ENCODE measurements around the gene NEDD4L.

NEDD4L gene

DNA sequence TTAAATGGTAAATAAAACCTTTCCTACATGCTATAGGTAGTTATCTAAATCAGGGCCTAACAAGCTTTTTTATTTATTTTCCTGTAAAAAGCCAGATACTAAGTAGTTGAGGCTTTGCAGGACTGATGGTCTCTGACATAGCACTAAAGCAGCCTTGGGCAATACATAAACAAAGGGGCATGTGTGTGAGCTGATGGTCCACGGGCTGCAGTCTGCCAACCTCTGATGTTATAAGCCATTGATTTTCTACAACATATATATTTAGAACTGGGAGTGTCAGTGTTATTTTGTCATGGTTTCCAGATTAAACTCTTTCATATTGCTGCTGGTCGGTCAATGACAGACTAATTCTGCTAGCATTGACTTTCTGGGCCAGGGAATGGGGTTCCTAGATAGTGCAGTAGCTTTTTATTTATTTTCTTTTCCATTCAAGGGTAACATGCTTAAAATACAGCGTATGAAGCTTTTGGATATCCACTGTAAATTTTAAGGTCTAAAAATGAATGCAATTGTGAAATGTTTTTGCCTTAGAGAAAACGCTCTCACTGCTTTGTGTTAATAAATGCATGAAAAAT lies 134.0 kb downstream of the NEDD4L start:
- no peak for DNase-seq

DNA sequence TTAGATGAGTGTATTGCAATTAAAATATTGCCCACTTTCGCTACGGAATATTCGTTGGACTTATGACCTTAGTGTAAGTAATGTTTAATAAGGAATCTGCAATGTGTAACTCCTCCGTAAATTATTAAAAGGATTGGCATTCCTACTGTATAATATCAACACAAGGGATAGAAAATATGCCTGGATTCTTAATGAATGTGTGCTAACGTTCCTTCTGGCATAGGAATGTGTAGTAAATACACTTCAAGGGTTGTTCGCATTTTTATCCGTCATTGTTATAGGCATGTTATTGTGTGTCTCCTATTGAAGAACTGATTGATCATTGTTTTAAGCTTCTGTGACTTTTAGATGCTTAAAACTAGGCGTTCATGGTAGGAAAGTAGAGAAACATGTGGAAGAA lies 134.5 kb downstream of the NEDD4L start:
- DNase-seq = no peak

DNA sequence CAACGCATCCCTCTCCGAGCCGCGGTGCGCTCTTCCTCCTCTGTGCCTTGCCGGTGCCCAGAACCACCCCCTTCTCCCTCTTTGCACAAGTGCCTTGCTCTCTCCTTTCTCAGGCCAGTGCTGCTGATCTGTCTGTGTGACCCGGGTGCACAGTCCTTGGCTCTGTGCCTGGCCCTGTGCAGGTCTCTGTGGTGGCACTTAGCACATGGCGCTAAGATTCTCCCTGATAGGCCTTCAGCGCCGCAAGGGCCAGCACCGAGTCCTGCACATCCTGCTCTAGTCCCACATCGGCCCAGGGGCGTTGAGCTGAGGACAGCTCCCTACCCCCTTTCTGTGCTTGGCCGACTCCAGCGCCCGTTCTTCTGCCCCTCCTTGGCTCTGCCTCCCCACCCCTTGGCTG lies 136.1 kb downstream of the NEDD4L start:
- DNase-seq = no peak

DNA sequence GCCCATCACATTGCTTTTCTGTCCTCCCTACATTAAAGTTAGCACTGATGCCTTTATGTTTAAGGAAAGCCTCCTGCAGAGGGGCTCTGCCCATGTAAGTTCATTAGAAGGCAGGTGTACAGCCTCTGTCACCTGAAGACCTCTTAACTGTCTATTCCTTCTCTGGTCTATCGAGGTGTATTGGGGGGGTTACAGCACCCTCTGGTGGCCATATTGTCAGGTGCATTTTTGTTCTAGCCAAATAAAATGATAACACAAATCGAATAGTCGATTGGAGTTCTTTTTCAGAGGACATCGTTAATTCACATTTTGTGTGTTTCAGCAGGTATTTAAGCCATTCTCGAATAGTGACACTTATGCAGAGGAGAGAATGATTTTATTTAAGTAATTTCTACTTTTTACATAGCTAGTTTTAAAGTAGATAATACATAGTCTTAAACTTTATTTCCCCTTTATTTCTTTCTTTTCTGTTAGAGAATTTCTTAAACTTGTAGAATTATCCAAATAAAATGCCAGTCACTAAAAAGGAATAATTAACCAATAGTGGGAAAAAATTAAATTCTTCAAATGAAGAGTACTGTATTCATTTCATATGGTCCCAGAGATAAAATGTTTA lies 136.8 kb downstream of the NEDD4L start:
- peak in 14 of 51 donors; percentile 9 to 59 (median 20) for DNase-seq

DNA sequence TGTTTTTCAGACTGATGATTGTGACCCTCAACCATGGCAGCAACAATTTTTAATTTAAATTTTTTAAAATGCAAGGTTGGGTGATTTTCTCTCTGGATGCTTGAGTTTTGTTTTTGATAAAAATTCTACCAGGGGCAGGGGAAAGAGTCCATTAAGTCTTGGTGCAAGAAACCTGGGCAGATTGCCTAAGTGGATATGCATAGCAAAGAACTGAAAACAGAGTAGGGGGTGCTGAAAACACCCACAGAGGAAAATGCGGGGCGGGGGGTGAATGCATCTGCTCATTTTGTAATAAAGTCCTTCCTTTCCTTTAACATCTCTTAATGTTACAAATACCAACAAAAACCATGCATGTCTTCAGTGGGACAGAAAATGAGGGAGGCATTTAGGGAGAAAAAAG lies 138.0 kb downstream of the NEDD4L start:
- DNase-seq = no peak

DNA sequence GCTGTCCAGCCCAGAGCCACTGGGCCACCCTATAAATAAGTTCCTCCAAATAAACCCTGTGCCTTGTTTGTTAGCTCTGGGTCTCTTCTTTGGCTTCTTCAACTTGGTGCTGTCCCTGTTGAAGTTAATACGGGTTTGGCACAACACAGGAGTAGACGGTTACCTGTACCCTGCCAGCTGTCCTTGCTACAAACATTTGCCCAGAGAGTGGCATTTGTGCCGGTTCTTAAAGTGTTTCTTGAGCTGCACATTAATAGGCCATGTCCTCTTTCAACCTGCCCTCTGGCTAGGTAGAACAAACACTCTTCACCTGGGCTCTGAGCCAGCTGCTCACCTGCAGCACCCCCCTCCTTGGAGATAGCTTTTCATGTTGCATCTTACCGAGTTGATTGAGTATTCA lies 139.2 kb downstream of the NEDD4L start:
- no peak for DNase-seq

DNA sequence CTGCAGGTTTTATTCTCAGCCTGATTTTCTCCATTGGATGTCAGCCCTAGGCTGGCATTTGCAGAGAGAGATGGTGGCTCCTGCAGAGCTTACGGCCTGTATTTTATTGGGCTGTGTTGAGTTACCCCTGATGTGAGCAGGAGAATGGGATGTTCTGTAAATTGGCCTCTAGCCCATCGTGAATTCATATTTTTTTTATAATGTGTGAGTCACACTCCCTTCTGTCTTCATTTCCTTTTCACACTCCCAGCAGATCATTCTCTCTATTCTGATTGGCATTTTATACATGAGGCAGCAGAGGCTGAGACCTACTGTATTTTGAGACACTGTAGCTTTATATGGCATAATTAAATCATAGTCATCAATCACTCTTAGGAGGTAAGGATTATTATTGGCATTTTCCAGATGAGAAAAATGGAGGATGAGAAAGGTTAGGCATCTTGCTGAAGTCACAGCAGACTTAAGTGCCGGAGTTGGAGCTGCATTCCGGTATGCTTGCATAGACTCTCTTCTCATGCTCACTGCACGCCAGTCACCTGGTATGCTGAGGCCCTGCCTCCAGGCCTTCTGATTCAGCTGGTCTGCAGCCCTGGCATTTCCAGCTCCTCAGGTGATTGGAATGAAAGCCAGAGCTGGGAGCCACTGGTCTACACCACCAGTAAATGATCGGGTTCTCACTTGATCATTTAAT lies 142.4 kb downstream of the NEDD4L start:
- DNase-seq = peak in 1 of 51 donors; percentile 37

DNA sequence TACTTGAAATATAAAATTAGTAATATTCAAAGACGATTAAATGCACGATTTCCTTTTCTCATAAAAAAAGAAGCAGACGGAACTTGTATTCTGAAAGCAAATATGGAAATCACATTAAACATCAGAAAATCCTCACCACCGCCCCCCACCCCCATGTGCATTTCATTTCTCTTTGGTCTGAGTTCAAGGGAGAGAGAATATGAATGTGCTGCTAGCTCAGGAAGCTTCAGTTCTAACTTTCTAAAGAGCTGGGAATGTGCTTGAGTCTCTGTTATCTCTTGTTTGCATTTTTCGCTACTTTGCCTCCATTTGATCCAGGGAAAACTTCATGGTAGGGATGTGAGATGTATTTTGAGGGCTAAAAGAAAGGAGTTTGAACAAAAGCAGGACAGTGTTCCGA lies 143.6 kb downstream of the NEDD4L start:
- no peak for DNase-seq

DNA sequence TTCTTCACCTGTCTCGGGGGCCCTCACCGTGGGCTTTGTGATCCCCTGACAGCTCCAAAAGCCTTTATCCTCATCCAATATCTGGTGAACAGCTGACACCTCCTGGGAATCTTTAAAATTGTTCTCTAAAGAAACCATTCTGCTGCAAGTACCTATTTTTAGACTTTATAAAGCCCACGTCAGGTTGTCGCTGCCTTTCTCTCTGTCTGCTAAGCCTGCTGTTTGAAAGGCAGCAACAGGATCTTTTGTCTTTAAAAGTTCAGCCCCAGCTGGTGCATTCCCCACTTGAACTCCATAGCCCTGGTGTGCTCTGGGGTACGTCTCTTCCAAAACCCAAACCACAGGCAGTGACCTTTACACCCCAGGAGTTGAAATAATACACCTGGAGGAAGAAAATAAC lies 145.0 kb downstream of the NEDD4L start:
- DNase-seq = peak in 1 of 51 donors; percentile 48

DNA sequence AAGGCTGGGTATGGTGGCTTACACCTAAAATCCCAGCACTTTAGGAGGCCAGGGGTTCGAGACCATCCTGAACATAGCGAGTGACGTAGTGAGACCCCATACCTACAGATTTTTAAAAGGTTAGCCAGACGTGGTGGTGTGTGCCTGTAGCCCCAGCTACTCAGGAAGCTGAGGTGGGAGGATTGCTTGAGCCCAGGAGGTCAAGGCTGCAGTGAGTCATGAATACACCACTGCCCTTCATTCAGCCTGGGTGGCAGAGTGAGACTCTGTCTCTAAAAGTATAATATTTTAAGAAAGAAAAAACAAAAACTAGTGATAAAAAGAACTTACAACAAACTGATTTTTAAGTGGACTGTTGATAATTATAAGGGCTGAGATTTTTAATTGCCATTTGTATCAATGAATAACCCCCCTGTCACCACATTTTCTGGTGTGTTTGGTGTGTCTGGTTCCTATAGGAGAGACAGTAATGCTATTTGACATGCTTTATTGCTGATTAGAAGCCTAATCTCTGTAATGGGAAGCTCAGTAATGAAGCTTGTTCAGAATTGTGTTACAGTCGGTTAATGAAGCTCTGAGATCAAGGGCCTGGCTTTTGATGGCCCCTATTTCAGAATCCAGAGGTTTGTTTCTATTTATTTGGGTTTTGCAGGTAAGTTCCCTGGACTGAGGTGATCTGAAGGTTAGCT lies 147.0 kb downstream of the NEDD4L start:
- DNase-seq = no peak

DNA sequence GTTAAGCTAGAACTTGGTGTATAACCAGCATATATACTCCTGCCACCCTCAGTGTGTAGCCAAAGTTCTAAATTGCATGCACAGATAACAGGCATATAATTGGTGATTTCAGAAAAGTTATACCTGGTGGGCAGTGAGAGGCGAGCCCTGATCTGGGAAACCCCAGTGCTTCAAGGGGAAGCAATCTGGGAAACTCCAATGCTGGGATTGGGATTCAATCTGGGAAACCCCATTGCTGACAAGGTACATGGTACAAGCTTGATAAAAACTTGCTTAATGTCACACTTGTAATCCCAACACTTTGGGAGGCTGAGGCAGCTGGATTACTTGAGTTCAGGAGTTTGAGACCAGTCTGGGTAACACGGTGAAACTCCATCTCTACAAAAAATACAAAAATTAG lies 147.6 kb downstream of the NEDD4L start:
- no peak for DNase-seq

DNA sequence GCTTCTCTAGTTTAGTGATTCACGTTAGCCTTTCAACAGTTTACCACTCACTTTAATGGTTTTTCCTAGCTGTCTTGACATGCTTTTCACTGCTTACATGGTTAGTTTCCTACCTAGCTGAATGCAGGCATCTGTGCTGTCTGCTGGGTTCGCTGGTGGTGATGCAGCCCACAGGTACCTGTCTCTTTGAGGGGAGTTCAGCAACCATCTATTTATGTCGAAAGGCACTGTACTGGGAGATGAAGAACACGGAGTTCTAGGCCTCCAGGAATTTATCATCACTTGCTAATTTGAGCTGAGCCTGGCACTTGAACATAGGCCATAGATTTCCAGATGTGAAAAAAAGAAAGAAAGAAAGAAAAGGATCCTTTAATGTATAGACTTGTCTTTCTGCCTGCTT lies 148.5 kb downstream of the NEDD4L start:
- DNase-seq = peak in 1 of 51 donors; percentile 27

DNA sequence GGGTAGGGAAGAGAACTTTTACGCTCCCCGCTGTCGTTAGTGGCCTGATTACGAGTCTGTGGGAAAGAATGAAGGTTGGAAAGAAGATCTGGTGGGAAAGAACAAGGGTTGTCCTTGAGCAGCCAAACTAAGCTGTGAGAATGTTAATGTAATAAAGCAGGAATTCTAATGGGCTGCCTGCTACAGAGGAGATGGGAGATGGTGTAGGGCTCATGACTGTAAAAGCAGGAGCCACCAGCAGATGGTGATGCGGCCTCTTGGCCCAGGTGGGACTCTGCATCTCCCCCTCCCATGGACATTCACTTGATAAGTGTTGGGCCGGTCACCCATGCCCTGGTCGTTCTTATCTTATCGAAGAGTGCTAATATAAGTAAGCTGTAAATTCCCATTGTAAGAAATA lies 150.0 kb downstream of the NEDD4L start:
- DNase-seq = peak in 2 of 51 donors; percentile 10 to 53

DNA sequence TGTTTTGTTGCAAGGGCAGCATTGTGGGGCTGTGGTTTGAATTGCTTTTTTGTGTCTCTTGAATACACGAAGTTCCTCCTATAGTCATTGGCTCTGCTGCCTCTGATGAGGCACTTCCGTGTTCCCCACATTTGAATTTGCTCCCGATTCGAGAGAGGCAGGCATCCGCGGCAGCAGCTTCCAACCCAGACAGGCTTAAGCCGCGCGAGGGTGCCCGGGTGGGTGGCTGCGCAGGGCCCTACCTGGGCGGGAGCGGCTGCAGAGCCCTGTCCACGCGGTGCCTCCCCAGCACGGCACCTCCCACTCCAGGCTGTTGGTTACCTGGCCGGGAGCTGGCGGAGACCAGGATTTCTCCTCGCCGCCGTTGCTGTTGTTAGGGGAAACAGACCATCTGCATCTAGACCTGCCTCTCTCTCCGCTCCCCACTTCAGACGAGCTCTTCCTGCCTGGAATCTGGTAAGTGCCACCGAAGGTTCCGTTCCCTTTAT lies 151.3 kb downstream of the NEDD4L start:
- peak in 17 of 51 donors; percentile 3 to 79 (median 25) for DNase-seq

DNA sequence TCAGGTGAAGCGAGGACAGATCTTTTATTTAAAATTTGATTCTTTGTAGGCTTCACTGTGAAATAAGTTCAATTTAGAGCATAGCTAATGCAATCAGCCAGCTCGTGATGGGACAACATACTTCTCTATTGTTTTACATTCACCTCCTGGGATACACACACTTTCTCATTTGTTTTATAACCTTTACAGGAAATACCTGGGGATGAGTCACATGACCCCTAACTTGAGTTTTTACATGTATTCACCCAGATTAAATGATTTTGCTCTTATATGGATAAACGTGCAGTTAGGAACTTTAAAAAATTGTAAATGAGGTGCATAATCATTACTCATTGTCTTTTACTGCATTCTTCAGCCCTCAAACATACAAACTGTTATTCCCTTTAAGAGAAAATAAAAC lies 152.1 kb downstream of the NEDD4L start:
- no peak for DNase-seq

DNA sequence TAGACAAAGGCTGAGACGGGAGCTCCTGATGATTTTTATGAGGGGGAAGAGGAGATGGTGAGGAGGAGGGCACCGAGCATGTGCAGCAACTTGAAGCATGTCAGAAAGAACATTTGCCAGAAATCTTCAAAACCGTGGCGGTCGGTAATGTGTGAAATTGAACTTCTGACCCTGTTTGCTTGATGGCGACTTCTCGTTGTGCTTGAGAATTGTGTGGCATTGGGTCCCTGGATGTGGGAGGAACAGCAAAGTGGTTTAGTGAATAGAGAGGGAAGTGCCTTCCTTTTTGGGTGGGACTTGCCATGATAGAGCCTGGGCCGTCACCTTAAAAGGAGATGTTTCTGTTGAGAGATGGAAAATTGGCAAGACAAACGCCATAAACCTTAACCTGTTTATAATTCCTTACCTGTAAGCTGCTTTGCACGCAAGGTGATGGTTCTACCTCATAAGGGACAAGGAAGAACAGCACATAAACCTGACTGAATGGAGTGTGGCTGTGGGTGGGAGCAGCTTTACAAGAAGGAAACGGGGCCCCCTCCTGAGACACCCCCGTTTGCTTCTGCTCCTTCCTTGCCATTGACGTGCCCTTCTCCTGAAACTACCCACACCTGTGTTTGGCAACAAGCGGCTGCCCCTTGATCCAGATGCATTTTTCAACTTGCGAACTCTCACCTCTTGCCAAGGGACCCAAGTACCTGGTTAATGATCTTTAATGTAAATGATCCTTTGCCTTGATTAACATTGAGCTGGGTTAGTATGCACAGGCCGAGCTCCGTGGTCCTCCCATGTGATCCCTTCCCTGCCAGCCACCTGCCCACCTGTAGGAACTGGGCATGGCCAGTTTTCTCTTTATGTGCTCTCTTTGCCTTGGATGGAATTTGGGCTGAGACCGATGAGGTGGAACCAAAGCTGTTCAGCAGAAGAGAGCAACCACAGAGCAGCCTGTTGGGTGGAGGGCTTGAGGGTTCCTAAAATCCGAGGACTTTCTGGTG lies 153.2 kb downstream of the NEDD4L start:
- DNase-seq = peak in 1 of 51 donors; percentile 56

DNA sequence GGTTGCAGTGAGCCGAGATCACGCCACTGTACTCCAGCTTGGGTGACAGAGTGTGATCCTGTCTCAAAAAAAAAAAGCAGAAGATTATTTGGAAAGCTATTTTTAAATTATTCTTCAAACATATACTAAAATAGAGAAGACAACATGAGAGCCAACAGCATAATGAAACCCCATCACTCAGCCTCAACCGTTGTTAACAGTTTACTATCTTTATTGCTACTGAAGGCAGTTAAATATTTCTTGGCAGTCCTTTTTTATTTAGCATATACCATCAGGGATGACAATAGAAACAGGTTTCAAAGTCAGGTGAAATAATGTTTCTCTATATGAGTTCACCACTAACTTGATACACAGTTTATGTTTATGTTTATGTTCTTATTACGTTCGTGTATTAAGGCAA lies 157.2 kb downstream of the NEDD4L start:
- no peak for DNase-seq

DNA sequence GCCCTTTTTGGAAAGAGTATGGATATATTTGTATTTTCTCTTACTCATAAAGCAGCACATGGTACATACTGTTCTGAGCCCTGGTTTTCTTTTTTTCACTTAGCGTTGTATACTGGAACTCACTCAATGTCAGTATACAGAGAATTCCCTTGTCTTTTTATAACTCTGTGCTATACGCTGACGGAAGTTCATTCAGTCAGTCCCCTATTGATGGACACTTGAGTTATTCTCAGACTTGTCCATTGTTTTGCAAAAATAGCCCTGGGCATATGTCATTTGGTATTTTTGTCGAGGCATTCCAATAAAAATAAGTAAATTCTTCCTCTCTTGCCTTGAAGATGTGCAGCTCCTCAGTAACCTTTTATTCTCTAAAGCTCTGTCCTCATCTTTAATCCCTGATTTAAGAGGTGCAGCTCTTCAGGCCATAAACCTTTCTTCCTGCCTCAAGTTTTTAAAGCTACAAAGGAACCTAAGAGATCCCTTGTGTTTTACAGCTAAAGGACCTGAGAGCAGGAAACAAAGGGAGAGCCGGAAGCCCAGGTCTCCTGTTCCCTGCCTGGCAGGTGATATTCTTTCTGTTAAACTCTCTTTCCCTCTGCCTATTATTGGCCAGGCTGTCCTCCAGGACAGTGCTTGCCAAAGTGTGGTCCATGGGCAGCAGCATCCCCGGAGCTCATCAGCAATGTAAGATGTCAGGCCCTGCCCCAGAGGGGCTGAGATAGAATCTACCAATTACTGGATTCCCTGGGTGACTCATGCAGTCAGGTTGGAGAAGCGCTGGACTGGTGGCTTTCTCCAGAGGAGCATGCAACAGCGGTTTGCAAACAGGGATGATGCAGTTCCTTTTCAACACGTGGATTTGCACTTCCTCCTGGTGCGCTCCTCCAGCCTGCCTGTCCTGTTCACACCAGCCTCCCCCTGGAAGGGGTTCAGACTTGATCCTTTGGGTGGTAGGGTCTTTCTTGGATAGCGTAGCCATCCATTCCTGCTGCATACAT lies 158.0 kb downstream of the NEDD4L start:
- no peak for DNase-seq

DNA sequence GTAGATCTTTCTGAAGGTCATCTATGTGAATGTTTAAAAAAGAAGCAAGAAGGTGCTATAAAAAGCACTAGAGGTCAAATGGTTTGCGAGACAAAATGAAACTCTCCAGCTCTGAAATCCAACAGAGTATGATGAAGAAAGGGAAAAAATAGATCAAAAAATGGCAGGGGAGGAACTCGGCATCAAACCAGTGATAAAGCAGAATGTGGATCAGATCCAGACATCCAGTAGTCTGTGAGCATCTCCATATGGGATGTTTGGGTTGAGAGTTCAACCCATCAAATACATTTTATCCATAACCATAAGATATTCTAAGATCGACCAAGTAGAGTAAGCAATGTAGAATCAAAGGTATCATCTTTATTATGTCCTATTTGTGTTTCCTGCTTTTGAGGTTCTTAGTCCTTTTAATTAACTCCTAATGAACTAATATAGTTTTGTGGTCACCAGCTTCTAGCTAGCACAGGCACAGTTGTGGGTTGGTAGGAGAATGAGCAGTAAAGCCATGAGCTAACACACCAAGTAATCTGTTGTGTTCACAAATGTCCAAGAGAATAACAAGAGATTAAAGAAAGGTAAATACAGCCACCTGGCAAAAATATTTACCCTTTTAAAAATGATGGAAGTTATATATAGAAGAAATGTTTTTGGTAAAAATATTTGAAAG lies 160.9 kb downstream of the NEDD4L start:
- DNase-seq = no peak

Measured in hypothalamus (tissue), 51 donors.